Forelimb muscle (tissue), 1 donor: ENCODE measurements around the gene RERE. TPM values are rescaled to one million over a fixed set of nuclear protein-coding genes. Genes with fewer than 3 reads are reported as not detected.

Source experiments
- DNase-seq: peaks from one replicate; pipeline ENCODE4 v3.0.0-alpha.2; 2013; ENCODE audit warnings: low read depth
- polyA plus RNA-seq: library from polyadenylated mRNA; unstranded; fragments of 120-200 nt; gene quantifications from one replicate; pipeline ENCODE4 v1.2.1, GENCODE V29; 2013; ENCODE audit not compliant: insufficient read length

Gene RERE
- polyA plus RNA-seq, 1 donor: 72.2 TPM

DNA sequence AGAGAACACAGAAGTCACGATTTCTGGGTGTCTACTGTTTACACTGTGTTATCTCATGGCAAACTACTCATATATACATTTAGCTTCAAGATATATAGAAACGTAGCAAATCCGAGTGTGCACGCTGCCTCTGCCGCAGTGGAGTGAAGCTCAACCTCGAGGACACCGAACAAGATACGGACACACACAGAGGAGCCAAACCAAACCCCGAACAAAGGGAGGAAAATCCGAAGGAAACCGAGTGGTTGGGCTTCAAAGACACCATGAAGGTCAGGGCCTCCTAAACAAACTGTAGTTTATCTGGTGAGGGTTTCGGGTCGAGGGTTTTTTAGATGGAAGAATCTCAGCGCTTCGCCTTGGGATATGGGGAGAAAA lies 465.0 kb downstream of the RERE start:
- DNase-seq: no peak

- no peak for DNase-seq
Observed at GRCh38 chr1:8351693-8352470, 465.6 kb downstream of the RERE start.

DNA sequence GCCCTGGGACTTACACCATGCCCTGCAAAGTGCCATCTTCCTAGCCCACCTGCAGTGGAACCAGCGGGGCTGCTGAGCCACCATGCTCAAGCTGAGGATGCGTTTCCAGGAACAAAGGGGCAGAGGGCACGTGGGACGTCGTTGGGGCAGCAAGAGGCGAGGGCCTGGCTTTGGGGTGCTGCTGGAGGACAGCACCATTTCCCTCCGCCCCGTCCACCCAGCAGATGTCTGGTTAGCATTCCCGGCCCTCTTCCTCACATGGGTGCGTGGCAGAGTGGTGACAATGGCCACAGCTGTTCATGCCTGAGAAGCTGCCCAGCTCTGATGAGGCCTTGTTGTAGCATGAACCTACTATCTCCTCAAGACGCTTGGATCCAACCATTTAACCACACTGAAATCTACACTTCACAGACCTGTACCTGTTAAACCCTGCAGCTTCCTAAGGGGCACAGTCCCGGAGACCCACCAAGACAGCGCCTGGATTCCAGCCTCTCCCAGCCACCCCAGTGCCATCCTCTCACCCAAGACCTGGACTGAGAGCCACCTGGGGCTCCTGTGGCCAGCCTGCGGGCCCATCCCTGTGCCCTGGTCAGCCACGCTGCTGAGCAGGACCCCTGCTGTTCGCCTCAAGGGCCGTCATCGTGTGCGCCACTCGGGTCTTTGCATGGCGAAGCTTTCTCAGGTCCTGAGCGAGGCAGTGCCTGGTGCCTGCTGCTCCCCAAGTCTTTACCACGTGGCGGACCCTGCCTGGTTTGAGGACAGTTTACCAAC lies 466.3 kb downstream of the RERE start:
- no peak for DNase-seq

DNA sequence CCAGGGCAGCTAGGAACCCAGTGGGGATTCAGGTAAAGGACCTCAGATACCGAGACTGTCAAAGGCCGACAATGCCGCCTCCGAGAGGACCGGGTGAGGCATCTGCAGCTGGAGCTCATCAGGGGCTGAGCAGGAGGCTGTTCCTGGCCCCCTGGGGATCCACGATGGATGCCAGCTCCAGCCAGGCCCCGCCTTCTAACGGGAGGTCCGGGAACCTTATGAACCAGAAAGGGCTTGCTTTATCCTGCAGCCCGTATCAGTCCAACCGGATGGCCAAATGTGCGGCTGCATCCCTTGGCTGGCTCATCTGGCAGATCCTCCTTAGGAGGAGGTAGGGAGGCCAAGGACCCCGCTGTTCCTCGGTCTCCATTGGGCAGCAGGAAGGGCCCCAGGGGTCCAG lies 467.5 kb downstream of the RERE start:
- DNase-seq: no peak

GRCh38 chr1:8349473-8349865 lies 468.0 kb downstream of the RERE start:
- DNase-seq: no peak

DNA sequence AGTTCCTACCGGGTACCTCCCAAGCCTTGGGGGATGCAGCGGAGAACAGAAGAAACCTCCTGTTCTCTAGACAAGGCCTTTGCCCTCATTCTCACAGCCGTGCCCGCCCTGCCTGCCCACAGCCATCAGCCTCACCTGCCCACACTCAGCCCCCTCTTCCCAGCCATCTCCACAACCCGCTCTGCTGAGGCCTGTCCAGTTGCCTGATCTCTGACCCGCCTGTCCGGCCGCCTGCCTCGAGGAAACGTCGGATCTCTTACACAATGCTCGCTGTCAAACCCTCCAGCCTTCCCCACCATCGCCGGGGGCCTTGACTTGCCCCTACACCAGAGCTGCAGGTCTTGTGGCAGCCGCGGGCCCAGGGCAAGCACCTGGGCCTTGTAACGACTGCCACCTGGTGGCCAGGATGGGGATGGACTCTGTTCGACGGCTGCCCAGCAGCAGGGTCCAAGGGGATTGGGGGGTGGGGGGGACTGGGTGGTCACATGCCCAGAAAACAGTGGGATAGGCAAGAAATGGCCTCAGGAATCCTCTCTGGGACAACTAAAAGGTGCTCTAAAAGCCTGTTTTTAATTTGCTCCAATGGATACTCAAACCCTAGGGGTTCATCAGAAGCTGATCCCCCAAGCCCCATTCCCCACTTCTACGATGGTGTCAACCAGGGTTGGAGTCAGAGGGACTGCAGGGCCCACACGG lies 468.5 kb downstream of the RERE start:
- DNase-seq: no peak

DNA sequence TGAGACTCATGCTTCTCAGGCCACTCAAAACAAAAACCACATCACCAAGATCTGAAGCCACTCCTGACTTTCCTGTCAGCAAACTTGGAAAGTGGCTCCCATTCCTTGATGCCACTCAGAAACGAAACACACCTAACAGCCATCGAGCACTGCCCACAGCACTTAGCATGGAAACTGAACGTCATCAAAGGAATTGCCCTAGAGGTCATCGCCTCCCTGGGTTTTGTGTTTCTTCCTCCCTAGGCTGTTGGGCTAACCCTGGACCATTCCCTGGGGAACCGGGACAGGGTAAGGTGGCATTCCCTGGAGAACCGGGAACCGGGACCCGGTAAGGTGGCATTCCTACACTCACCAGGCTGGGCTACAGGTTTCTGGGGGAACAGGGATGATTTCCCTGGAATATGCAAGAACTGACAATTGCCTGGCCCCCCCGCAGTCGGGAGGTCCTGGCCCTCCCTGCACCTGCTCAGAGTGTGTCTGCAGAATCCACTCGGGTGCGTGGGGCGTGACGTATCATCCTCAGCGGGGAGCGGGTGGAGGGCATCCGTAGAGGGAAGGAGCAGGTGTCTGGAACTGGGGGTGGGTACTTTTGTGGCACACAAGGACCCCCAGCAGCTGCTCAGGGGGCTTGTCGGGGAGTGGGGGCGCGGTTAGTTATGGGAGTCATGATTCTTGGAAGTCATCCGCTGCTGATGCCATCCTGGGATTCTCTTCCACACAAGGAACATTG lies 469.2 kb downstream of the RERE start:
- no peak for DNase-seq

- no peak for DNase-seq
Observed at GRCh38 chr1:8347635-8348034, 469.8 kb downstream of the RERE start.

DNA sequence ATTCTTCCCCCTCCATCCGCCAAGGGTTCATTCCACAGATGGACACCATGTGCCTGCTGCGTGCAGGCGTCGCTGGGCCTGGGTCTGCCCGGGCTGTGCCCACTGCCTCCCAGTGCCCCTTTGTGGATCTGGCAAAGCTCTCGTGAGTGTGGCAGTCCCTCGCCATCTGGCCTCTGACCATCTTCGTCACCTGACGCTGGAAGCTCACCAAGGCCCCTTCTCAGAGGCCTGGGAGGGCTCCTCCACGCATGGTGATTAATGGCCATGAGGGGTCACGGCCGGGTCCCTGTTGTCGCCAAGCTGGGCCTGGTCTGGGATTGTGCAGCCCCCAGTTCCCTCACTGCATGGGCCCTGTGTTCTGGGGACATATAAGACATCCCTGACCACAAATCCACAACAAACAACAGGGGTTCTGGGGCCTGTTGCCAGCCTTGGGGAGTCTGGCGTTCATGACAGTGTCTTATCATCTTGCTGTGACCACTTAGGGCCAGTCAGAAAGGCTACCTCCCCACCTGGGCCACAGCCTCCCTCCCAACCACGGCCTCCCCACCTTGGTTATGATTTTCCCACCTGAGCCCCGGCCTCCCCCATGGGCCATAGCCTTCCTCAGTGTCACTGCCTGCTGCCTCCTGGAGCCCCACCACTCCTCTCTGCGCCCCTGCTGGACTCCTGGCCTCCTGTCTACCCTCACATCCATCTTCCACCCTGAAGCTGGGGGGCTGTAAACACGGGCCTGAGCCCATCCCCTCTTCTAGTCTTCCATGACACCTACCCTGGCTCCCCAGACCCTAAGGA lies 471.6 kb downstream of the RERE start:
- no peak for DNase-seq

DNA sequence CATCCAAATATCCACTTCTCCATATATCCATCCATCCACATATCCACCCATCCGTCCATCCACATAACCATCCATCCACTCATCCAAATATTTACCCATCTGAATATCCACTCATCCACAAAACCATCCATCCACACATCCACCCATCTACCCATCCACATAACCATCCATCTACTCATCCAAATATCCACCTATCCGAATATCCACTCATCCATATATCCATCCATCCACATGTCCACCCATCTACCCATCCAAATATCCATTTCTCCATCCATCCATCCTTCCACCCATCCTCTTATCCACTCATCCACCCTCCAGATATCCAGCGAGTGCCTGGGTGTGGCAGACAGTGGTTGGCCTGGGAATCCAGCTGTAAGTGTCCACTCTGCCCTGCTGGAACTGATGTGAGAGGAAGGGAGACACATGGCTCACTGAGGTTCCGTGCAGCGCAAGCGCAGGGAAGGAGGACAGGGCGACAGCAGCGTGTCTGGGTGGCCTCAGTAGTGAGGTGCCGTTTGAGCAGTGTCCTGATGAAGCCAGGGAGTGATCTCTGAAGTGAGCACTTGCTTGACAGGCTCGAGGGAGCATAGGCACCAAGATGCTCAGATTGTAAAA lies 472.4 kb downstream of the RERE start:
- DNase-seq: no peak

DNA sequence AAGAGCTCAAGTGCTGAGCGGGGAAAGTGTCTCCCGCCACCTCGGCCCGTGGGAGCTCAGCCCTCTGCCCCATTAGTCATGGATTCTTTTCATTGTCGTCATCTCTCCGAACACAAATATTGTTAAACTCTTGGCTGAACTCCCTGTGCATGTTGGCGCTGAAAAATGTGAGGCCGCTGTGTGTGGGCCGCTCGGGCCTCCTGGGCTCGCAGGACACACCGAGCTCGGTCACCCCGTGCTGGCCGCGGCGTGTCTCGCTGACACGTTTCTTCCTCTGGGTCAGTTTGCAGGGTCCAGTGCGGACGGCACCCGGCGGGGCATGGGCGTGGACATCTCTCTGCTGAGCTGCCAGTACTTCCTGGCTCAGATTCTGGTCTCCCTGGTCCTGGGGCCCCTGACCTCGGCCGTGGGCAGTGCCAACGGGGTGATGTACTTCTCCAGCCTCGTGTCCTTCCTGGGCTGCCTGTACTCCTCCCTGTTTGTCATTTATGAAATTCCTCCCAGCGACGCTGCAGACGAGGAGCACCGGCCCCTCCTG lies 473.9 kb downstream of the RERE start:
- DNase-seq: peak; percentile 38

- no peak for DNase-seq
Observed at GRCh38 chr1:8343044-8343443, 474.4 kb downstream of the RERE start.

- DNase-seq: no peak
Observed at GRCh38 chr1:8342325-8342724, 475.1 kb downstream of the RERE start.

- DNase-seq: no peak
Observed at GRCh38 chr1:8340448-8340847, 477.0 kb downstream of the RERE start.

GRCh38 chr1:8339203-8339600 lies 478.2 kb downstream of the RERE start:
- DNase-seq: no peak

DNA sequence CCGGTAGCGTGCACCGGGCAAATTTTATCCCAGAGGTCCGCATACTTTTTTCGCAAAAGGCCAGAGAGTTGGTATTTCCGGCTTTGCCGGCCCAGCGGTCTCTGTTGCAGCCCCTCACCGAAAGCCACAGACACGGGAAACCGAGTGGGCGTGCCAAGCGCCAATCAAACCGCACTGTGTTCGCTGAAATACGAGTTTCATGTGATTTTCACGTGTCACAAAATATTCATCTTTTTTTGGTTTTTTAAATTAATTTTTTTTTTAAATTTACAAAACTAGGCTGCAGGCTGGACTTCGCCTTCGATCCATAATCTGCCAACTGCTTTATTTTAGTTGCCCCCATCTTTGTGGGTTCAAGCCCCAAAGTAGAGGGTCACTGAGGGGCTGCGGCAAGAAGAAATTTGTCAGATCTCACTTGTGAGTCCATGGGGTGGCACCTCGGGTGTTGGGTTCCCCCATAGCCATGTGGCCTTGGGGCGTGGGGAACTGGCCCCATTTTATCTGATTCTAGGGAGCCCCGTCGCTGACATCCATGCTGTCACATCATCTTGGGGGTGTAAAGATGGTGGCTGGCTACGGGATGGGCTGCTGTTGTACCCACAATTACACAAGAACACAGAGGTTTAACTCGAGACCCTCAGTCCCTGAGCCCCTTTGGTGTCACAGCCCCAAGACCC lies 478.8 kb downstream of the RERE start:
- no peak for DNase-seq

- no peak for DNase-seq
Observed at GRCh38 chr1:8337776-8338525, 479.5 kb downstream of the RERE start.

GRCh38 chr1:8335246-8335645 lies 482.2 kb downstream of the RERE start:
- DNase-seq: no peak
